A673 (cell line): ENCODE measurements around the gene VCP. TPM values are rescaled to one million over a fixed set of nuclear protein-coding genes. Genes with fewer than 3 reads are reported as not detected.

Source experiments
- BruUV-seq: library from RNA; stranded (reverse); fragments of 400-500 nt; replicated peaks from 2 replicates; lab custom pipeline; 2021; lab: Mats Ljungman, UMichigan
- CTCF ChIA-PET: fragments of 300-600 bp; sonication (Branson Sonifier 250); formaldehyde crosslinking; loops from one replicate; lab custom pipeline; 2022; ENCODE audit warnings: antibody characterized with exemption; lab: Charles Lee
- POLR2A ChIA-PET: fragments of 300-600 bp; sonication (Branson Sonifier 250); formaldehyde crosslinking; loops from one replicate; lab custom pipeline; 2022; ENCODE audit warnings: antibody characterized with exemption; ENCODE audit not compliant: low non-redundant PET; lab: Charles Lee
- DNase-seq: peaks from one replicate; pipeline ENCODE4 v3.0.0-alpha.2; 2015; ENCODE audit warnings: low spot score
- H3K27ac ChIP-seq: fragments of 200-600 bp; sonication (generic); 2 replicates; pipeline ENCODE4 v1.5.1; 2016; ENCODE audit warnings: mixed run types, low read depth, mild to moderate bottlenecking, mixed read lengths, antibody characterized with exemption, low read length; ENCODE audit not compliant: poor library complexity, severe bottlenecking
- H3K27me3 ChIP-seq: fragments of 200-600 bp; sonication (generic); replicated peaks from 2 replicates; pipeline ENCODE4 v1.6.1; 2017; ENCODE audit warnings: mixed run types, low read depth, mild to moderate bottlenecking, mixed read lengths, antibody characterized with exemption, low read length; ENCODE audit not compliant: insufficient read depth, poor library complexity
- H3K36me3 ChIP-seq: fragments of 200-600 bp; sonication (generic); 2 replicates; pipeline ENCODE4 v1.6.1; 2016; ENCODE audit warnings: mixed run types, mild to moderate bottlenecking, mixed read lengths, antibody characterized with exemption, low read length; ENCODE audit not compliant: insufficient read depth, poor library complexity, severe bottlenecking
- H3K4me1 ChIP-seq: fragments of 200-600 bp; sonication (generic); 2 replicates; pipeline ENCODE4 v1.6.1; 2017; ENCODE audit warnings: mixed run types, mild to moderate bottlenecking, mixed read lengths, antibody characterized with exemption, low read length; ENCODE audit not compliant: insufficient read depth, poor library complexity, severe bottlenecking
- H3K4me3 ChIP-seq: fragments of 200-600 bp; sonication (generic); 2 replicates; pipeline ENCODE4 v1.5.1; 2016; ENCODE audit warnings: low read depth, mixed run types, mild to moderate bottlenecking, mixed read lengths, low read length; ENCODE audit not compliant: poor library complexity, severe bottlenecking
- H3K9me3 ChIP-seq: fragments of 200-600 bp; sonication (generic); 2 replicates; pipeline ENCODE4 v1.6.1; 2016; ENCODE audit warnings: mixed run types, low read depth, mild to moderate bottlenecking, mixed read lengths, antibody characterized with exemption, low read length; ENCODE audit not compliant: poor library complexity, severe bottlenecking
- EZH2 ChIP-seq: fragments of 200-600 bp; sonication (generic); IDR thresholded peaks from 2 replicates; pipeline ENCODE4 v1.6.1; 2017; ENCODE audit warnings: borderline replicate concordance, low read depth, mild to moderate bottlenecking, mixed read lengths, antibody characterized with exemption, low read length; ENCODE audit not compliant: poor library complexity, severe bottlenecking
- intact Hi-C: fragments of 100-400 bp; cut with micrococcal nuclease; formaldehyde crosslinking; loops from one replicate; pipeline ENCODE4 v1.10.0; 2022; ENCODE audit not compliant: unreplicated experiment
- total RNA-seq: library from RNA; stranded (reverse); gene quantifications from 2 replicates; pipeline ENCODE4 v1.2.3, GENCODE V29; 2021
- TF ChIP-seq, protein P1 (sequence below): fragments of 300-800, 200-600 bp; sonication (generic); conservative IDR thresholded peaks from 2 replicates; pipeline ENCODE4 v1.5.1; 2017; ENCODE audit warnings: low read depth, mild to moderate bottlenecking, antibody characterized with exemption, low read length, moderate library complexity, mixed read lengths

VCP gene
- total RNA-seq, 1 experiment from 2014 or later: 643 TPM

GRCh38 chr9:35091536-35091935 is 19.1 kb upstream of the VCP start:
- intact Hi-C loops: no loop called here
- no peak for DNase-seq
- Histone ChIP-seq H3K36me3 (peaks cover 29% of the 10 kb centered on the region), H3K4me1 (peaks cover 7% of the 10 kb centered on the region), H3K27me3 (no peaks in the 10 kb centered on the region), H3K9me3 (no peaks in the 10 kb centered on the region), H3K4me3 (no peak overlapping the region), H3K27ac (no peak overlapping the region)
- BruUV-seq: no TSS peak
- ChIA-PET POLR2A (no interaction called here), CTCF (interaction anchor here (1.0 kb wide), 1 partner anchor 192 kb away, joined by 4 read pairs; no protein-coding TSS in a partner anchor)
- TF ChIP-seq, protein P1, sequence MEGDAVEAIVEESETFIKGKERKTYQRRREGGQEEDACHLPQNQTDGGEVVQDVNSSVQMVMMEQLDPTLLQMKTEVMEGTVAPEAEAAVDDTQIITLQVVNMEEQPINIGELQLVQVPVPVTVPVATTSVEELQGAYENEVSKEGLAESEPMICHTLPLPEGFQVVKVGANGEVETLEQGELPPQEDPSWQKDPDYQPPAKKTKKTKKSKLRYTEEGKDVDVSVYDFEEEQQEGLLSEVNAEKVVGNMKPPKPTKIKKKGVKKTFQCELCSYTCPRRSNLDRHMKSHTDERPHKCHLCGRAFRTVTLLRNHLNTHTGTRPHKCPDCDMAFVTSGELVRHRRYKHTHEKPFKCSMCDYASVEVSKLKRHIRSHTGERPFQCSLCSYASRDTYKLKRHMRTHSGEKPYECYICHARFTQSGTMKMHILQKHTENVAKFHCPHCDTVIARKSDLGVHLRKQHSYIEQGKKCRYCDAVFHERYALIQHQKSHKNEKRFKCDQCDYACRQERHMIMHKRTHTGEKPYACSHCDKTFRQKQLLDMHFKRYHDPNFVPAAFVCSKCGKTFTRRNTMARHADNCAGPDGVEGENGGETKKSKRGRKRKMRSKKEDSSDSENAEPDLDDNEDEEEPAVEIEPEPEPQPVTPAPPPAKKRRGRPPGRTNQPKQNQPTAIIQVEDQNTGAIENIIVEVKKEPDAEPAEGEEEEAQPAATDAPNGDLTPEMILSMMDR: no peak
- no peak for TF ChIP-seq EZH2

- DNase-seq: no peak
Observed at GRCh38 chr9:35089434-35089833, 17.0 kb upstream of the VCP start.

GRCh38 chr9:35085078-35085477 is 12.7 kb upstream of the VCP start:
- peaks cover 13% of the 10 kb centered on the region for H3K36me3 ChIP-seq
- intact Hi-C loops: no loop called here
- no peak overlapping the region for H3K4me3 ChIP-seq
- POLR2A ChIA-PET: no interaction called here
- DNase-seq: no peak
- TF ChIP-seq, protein P1: no peak
- no peak for TF ChIP-seq EZH2
- no peaks in the 10 kb centered on the region for H3K9me3 ChIP-seq
- no peaks in the 10 kb centered on the region for H3K27me3 ChIP-seq
- CTCF ChIA-PET: interaction anchor here (1.2 kb wide), 1 partner anchor 12 kb away, joined by 8 read pairs; no protein-coding TSS in a partner anchor
- no TSS peak for BruUV-seq
- H3K27ac ChIP-seq: no peak overlapping the region
- peaks cover 4% of the 10 kb centered on the region for H3K4me1 ChIP-seq

More at GRCh38 chr9:35089434-35089833, 17.0 kb upstream of the VCP start:
- Histone ChIP-seq H3K4me3 (no peak overlapping the region), H3K9me3 (no peaks in the 10 kb centered on the region), H3K36me3 (peaks cover 29% of the 10 kb centered on the region), H3K4me1 (no peaks in the 10 kb centered on the region), H3K27ac (no peak overlapping the region), H3K27me3 (no peaks in the 10 kb centered on the region)
- BruUV-seq: no TSS peak
- TF ChIP-seq, protein P1: no peak
- TF ChIP-seq EZH2: no peak
- intact Hi-C loops: no loop called here
- ChIA-PET POLR2A (interaction anchor here (0.6 kb wide), 1 partner anchor 116 kb away, joined by 20 read pairs; no protein-coding TSS in a partner anchor), CTCF (no interaction called here)
